Stimulated activated CD4-positive, alpha-beta T cell treated with anti-CD3 and anti-CD28 coated beads, Interleukin-15, amount 100 ng/mL, for 1 hour (primary cell): ENCODE results near the gene TOM1L2.

ENCODE experiments used
- DNase-seq, 2 donors: peaks; one replicate each; pipeline ENCODE4 v3.0.0-alpha.2; 2020; ENCODE audit warnings: low read depth in 1 of 2, low spot score in 1 of 2

Gene TOM1L2

GRCh38 chr17:17820463-17821158, 151.6 kb downstream of the TOM1L2 start:
- no peak for DNase-seq

GRCh38 chr17:17820046-17820445, 152.2 kb downstream of the TOM1L2 start:
- no peak for DNase-seq

GRCh38 chr17:17819561-17819995, 152.6 kb downstream of the TOM1L2 start:
- peak; percentile 30 to 43 for DNase-seq

GRCh38 chr17:17819111-17819510, 153.1 kb downstream of the TOM1L2 start:
- DNase-seq: no peak

- DNase-seq: no peak
Observed at GRCh38 chr17:17818088-17818526, 154.1 kb downstream of the TOM1L2 start.

- DNase-seq: no peak
Observed at GRCh38 chr17:17817552-17817947, 154.7 kb downstream of the TOM1L2 start.

GRCh38 chr17:17816831-17817551, 155.2 kb downstream of the TOM1L2 start:
- DNase-seq: no peak

- DNase-seq: no peak
Observed at GRCh38 chr17:17816240-17816814, 155.9 kb downstream of the TOM1L2 start.

- DNase-seq: no peak
Observed at GRCh38 chr17:17815436-17816200, 156.6 kb downstream of the TOM1L2 start.

GRCh38 chr17:17815062-17815406, 157.2 kb downstream of the TOM1L2 start:
- DNase-seq: no peak

- DNase-seq: no peak
Observed at GRCh38 chr17:17814162-17815061, 157.8 kb downstream of the TOM1L2 start.

GRCh38 chr17:17813725-17814095, 158.5 kb downstream of the TOM1L2 start:
- no peak for DNase-seq

- no peak for DNase-seq
Observed at GRCh38 chr17:17813055-17813724, 159.0 kb downstream of the TOM1L2 start.

- DNase-seq: peak; percentile 42 to 56
Observed at GRCh38 chr17:17812211-17813054, 159.8 kb downstream of the TOM1L2 start.

GRCh38 chr17:17811381-17812210, 160.6 kb downstream of the TOM1L2 start:
- no peak for DNase-seq

- DNase-seq: no peak
Observed at GRCh38 chr17:17810895-17811248, 161.3 kb downstream of the TOM1L2 start.

- no peak for DNase-seq
Observed at GRCh38 chr17:17810084-17810894, 161.9 kb downstream of the TOM1L2 start.
